Eye (tissue), 1 donor: ENCODE data around the gene ARHGDIB.

Experiments
- DNase-seq: peaks from one replicate; pipeline ENCODE4 v3.0.0-alpha.2; 2015

ARHGDIB gene

DNA sequence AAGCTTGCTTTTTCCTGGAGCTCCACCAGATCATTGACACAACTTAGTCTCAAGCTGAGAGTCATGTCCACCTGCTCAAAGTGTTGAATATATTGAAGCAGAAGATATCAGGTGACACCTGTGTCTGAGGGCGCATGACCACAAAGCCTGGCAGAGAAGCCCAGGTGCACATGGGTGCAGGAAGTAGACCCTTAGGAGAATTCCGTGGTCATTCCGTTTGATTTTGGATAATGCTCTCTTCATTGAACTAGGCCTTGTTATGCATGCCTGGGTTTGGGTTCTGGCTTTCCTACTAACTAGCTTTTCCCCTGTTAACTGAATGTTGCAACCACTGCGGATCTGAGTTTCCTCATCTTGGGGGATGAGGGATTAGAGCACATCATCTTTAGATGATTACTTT is 7.1 kb downstream of the ARHGDIB start:
- DNase-seq = no peak

DNA sequence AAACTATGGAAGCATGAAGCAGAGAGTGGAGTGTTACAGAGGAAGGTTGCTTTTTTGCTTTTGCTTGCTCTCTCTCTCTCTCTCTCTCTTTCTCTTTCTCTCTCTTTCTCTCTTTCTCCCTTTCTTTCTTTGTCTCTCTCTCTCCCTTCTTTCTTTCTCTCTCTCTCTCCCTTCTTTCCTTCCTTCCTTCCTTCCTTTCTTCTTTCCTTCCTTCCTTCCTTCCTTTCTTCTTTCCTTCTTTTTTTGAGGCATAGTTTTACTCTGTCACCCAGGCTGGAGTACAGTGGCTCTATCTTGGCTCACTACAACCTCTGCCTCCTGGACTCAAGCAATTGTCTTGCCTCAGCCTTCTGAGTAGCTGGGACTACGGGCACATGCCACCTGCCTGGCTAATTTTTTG is 7.6 kb downstream of the ARHGDIB start:
- no peak for DNase-seq

DNA sequence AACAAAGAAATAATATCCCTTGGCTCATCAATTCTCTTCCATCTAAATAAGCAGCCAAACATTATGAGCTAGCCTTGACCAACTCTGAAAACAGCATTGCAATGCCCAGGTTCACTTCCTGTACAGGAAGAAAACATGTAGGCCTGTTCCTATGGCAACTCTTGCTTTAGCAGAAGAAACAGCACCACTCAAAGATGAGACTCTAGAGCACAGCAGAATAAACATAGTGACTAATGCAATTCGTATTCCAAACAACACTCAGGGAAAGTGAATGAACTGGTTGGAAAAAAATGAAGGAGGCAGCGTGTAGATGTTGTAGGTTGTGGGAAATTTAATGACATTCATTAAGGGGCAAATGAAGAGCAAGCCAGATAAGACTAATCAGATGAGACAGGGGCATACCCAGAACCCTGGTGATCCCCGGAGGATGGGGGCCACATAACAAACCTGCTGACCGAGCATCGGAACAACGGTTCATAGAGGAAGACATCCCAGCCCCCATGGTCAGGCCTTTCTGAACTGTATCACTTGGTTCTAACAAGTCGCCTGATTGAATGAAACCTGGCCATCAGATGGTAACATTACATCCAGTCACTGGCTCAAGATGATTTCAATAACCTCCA is 9.0 kb downstream of the ARHGDIB start:
- DNase-seq = peak; percentile 45

DNA sequence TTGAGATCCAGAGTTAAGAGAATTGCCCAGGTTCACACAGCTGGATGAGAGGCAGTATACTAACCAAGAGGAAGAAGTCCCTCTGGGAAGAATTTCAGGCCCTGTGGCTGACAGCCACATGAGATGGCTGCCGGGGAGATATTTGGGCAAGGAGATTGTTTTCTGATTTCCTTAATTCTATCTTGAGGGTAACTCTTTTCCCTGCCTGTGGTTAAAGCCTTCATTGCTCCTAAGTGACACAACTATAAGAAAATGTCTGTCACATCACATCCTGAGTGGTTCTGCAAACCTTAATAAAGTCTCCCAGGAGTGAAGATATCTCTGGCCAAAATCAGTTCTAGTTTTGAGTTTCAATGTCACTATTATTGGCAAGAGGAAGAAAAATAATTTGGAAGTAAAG is 9.6 kb downstream of the ARHGDIB start:
- no peak for DNase-seq

DNA sequence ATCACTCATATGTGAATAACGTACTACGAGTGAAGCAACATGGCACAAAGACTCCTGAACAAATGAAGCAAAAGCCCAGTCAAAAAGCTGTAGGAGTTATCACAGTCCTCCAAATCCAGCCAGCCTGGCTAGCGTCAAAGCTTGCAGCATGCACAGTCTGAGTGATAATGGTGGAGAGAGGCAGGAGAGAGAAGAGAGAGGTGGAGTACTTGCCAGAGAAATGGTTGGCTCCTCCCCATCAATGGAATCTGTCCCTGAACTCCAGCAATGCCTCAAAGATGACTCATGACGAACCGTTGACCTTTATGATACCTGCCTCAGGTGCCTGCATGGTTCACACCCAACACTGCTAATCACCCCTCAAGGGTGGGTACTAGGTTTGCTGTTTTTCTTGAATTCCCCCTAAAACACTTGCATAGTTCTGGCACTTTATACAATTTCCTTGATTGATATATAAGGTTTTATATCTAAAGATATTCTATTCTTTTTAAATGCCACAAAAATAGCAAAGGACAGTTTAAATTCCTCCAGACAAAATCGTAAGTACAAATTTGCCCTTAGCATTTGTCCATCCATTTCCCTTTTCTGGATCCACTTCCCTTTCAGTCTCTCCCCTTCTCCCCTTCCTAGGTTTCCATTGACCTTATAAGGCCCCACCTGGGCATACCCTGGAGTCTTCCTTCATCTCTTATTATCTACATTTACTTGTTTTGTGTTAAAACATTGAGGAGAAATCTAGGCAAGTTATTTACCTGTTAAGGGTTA is 10.2 kb downstream of the ARHGDIB start:
- DNase-seq = peak; percentile 50

DNA sequence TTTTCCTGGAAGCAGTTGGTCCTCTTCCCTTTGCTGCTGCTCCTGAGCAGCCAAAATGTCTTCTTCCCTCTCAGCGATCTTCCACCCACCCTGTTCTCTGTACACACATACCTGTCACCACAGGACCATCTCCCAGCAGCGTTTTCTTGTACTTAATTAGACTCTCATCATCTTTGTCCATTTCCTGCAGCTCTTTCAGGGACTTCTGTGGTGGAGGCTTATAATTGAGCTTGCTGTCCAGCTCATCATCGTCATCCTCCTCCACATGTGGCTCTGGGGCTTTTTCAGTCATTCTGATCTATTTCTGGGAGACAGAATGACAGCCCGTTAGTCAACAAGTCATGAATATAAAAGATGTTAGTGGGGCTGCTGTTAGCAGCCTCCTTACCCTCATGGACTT is 11.0 kb downstream of the ARHGDIB start:
- peak; percentile 44 for DNase-seq

DNA sequence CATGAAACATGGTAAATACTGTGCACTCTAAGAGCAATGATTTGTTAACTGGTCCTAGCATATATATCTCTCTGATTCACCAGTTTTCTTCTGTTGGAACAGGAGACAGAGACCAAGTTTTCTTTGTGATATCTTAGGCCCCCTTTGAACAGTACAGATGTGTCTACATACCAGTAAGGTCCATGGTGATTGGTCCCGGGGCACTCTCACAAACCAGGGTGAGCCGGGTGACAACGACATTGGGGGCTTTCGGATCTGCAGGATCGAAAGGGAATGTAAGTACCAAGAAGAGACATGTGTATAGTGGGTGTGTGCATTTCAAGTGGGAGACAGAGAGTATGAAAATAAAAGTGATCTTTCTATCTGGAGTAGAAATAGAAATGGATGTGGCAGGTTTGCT is 11.8 kb downstream of the ARHGDIB start:
- no peak for DNase-seq

DNA sequence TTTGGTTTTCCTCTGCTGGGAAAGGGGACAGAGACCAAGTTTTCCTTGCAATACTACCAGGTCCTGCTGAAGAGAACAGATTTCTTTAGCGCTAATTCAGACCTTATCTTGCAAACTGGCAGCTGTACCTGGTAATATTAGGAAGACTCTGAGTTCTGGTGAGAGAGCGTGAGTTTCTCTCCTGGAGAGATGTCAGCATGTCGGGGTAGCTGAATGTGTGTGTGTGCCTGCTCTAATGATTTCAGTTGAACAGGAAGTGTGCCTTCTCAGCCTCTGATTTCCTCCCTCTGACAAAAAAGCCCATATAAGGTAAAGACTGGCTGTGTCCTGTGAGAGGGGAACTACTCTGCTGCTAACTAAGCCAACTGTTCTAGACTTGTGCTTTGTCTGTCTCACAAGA is 12.7 kb downstream of the ARHGDIB start:
- peak; percentile 63 for DNase-seq

DNA sequence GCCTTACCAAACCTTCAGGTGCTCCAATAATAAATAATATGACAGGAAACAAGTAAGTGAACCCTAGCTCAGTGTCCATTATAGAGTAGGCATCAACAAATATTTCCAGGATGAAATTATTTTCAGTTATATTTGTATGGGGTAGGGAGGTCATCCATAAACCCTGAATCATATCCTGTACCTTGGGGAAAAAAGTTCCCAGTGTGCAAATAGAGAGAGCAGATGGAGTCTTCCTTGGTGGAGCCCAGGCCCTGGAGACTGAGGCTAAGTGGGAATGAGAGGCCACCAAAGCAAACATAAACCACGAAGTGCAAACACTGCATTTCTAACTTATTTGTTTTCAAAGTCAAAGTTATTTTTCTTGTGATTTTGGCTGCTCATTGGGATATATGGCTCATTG is 14.5 kb downstream of the ARHGDIB start:
- DNase-seq = no peak

DNA sequence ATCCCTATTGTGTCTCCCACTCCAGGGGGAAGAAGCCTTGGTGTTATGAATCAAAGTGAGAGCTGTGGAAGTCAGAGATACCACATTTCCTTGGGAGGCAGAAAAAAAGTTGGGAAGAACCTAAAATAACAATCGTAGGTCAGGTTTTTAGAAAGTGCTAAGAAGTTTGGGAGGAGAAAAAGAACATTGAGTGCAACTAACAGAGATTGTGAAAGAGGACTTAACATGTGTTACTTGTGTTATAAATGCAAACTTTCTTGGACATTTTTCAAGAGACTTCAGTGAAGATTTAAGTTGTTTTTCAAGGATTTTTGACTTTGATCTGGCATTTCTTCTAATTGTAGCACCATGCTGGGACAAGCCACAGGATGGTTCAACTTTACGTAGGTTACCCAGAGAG is 15.2 kb downstream of the ARHGDIB start:
- DNase-seq = no peak

DNA sequence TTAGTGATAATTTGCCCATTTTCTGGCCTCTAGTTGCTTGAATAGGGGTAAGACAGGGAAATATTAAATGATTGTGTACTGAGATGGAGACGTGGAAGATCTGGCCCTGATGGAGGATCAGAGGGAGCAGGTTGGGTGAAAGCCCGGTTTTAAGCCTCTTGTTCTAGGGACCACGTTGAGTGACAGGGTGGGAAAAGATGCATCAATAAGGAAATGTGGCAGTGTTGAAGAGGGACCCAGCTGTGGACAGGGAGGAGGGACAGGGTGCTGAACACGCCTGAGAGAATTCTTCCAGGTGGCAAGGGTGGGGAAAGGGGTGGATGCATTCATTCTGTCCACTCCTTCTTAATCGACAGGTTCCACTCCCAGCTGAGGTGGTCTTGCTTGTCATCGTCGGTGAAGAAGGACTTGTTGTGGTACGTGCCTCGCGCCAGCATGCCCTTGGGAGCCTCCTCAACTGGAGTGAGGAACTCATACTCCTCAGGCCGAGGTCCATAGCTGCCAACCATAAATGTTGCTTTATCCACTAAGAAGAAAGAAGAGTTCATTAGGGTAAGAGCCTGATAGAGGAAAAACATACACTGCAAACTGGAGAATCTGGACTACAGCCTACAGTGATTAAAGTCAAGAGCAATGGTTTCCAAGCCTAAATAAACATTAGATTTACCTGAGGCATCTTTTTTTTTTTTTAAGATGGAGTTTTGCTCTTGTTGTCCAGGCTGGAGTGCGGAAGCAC is 19.0 kb downstream of the ARHGDIB start:
- DNase-seq = no peak

DNA sequence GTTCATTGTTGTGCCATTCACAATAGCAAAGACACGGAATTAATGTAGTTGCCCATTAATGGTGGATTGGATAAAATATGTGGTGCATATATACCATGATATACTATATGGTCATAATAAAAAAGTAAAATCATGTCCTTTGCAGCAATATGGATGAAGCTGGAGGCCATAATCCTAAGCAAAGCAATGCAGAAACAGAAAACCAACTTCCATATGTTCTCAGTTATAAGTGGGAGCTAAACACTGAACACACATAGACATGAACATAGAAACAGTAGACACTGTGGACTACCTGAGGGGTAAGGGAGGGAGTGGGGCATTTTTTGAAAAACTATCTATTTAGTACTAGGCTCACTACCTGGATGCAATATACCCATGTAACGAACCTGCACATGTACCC is 20.0 kb downstream of the ARHGDIB start:
- DNase-seq = no peak

DNA sequence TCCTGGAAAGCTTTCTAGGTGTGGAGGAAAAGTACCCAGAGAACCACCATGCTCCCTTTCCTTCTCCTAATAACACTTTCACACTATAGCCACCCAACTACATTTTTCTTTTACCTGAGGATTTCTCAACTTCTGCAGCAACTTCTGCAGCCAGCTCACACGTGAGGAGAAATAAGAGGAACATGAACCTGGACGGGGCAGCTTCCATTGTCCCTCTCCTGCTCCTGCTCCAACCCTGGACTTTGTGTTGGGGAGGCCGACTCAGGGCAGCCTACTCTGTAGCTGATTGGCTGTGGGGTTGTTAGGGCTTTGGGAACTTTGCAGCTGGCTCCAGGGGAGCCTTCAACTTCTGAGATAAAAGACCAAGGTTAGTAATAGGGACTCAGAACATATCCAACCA is 23.1 kb downstream of the ARHGDIB start, which contains the start of gene ERP27:
Gene ERP27, minus strand, starts transcription at position 237 of the 400 bp plus-strand sequence. Its CDS starts 29 bp downstream, at position 208.
- no peak for DNase-seq

DNA sequence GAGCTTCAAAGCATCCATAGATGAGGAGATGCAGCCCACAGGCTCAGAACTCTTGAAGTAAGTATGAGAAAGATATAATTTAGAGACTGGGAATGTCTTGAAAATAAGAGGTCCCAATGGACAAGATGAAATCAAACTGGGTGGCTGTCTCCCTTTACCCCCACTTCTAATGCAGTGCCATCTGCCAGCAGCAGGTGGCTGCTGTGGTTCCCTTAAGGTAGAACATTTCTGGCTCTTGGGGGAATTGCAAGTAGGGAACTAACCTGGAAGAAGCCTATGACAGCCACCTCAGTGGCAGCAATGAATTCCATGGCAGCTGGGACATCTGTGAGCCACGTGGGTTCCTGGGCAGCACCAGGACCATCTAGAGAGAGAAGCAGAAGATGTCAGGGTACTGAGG is 23.7 kb downstream of the ARHGDIB start:
- DNase-seq = no peak

DNA sequence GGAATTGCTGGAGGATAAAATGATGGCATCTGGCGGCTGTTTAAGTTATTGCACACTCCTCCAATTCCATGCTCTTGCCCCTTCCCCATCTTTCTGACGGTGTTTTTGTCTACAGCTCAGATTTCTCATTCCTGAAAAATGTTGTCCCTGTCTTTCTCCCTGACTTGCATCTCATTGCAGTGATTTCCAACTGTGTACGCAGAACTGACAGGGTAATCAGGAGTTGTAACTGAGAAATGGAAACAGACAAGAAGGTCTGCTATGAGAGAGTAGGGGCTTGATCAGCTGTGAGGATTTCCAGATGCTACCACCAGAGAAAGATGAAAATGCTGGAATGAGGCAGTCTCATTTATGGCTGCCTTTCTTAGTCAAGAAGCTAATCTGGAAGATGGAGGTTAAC is 24.4 kb downstream of the ARHGDIB start:
- DNase-seq = no peak

DNA sequence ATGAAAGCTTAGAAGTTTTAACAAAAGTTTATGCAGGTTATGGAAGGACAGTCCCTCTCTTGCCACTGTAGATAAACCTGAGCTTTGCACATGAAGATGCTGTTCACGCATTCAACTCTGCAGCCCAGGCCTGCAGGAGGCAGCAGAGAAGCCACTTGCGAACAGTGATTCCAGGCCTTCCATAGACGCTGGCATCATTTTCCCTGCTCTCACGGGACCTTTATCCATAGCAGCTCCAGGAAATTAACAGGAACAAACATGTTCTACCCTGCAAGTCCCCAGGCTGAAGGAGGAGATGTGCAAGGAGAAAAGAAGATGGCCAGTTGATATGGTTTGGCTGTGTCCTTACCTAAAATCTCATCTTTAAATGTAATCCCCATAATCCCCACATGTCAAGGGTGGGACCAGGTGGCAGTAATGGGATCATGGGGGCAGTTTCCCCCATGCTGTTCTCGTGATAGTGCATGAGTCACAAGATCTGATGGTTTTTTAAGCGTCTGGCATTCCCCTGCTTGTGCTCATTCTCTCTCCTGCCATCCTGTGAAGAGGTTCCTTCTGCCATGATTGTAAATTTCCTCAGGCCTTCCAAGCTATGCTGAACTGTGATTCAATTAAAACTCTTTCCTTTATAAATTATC is 25.1 kb downstream of the ARHGDIB start:
- DNase-seq = no peak

DNA sequence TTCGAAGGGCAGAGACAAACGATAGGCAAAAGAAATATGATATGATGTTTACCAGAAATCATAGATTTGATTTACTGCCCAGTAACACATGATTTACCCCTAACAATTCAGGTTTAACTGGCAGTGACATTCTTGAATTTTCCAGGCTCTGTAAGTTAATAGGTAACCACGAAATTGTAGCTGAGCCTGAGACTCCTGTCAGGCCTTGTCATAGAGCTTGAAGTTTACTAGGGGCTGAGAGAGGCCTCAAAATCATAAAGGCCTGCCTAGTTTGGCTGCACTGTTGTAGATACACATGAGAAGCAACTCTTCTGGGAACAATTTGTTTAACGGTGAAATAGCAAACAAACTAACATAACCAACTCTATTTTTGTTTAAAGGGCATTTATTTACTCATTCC is 26.4 kb downstream of the ARHGDIB start:
- DNase-seq = no peak

DNA sequence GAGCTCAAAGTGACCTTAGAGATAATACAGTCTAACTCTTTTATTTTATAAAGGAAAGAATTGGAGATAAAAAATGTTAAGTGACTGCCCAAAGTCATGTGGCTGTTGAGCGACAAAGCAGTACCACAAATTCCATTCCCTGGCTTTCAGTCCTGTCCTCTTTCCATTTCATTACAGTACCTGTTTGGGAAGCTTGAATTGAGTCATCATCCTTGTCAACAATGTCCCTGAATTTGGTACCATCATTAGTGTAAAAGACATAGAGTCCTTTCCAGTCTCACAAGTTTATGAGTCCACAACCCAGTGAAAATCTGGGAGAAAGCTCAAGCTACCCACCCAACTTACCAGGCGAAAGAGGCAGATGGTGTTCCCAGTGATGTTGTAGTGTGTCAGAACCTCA is 26.9 kb downstream of the ARHGDIB start:
- DNase-seq = no peak

DNA sequence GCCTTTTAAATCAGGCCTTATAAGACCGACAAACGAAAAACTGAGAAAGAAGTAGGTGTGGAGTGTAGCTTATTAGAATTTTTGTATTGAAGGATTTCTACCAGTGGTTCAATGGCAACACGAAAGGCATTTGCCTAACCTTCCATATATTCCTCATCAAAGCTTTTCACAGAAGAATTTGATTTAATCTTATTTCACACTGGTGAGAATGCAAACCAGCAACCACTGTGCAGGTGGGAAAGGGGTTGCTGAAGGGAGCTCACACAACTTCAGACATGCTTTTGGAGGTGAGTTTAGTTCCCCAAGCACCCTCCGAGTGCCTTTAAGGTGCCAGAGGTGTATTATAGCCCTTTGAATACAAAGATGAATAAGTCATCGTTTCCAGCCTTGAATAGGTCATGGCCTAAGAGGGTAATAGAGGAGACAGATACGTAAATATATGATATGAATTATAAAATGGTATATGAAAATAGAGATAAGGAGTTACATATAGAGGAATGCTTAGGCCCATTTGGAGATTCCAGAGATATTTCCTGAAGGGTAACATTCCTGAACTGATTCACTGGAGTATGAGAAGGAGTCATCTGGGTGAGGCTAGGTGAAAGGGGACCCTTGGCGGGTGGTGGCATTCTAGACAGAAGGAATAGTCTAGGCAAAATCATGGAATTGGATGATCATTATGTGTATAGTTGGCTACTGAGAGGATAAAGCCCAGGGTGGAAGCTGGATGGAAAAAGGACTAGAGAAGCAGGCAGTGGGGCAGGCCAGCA is 29.4 kb downstream of the ARHGDIB start:
- no peak for DNase-seq

DNA sequence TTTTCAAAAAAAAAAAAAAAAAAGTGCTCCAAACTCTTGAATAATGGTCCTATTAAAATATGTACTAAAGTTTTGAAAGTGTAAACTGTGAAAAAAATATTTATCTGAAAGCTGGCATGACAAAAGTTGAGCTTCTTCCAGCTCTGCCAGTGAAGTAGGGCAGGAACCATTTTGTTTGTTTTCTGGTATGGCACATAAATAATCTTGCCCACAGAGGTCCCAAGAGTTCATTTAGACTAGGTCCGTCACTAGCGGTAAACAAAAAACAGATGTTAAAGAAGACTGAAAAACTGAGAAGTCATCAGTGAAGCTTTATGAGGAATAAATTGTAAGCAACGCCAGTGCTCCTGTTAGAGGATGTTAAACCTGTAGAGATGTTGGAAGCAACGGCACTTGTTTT is 30.0 kb downstream of the ARHGDIB start:
- DNase-seq = no peak

DNA sequence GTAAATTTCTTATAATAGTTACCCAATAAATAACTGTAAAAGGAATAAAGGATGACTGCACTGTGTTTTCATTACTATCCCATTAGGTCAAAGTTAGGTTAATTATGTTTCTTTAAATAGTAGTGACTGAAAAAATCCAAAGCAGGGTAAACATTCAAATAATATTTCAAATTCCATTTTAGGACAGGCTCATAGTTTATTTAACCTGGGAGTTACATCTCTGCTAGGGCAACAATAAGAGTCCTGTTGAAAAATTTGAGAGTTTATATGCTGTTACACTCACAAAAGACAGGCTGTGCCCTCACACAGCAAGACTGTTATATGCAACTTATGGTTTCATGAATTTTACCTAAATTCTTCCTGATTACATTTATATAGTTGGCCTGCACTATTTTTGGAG is 31.1 kb downstream of the ARHGDIB start:
- no peak for DNase-seq

DNA sequence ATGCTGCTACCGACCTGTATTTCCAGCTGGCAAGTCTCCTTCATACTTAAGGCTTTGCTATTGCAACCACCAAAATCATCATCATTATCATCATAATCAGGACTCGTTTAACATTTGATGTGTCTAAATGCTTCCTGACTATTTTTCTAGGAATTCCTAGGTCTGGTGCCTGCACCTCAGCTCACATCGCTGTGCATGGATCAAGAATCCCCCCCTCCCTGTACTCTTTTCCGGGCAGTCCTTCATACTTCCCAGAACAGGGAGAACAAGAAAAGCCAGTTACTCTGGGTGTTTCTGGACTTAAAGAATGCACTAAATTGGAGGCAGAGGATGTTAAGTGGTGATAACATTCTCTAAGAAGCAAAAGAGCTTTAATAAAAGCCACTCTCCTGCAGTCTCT is 32.5 kb downstream of the ARHGDIB start:
- peak; percentile 74 for DNase-seq

DNA sequence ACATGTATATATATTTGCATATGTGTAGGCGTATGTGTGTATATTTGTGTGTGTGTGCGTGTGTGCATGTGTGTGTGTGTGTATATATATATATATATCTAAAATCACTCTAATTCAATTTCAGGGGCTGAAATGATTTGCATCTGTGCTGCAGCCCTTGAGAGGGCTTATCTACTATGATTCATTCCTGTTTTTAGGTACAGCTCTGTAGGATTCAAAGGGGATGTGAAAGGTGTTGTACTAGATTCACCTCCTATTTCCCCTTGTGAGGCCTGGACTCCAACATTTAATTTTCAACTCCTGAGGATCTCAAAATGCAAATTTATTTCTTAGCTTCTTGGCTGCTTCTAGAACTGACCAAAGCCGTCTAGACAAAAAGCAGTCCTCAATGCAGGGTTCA is 34.1 kb downstream of the ARHGDIB start:
- DNase-seq = no peak
